HCT116 (cell line): Measurements from ENCODE around the gene SEPTIN5. TPM values are rescaled to one million over a fixed set of nuclear protein-coding genes. Genes with fewer than 3 reads are reported as not detected.

Experiments
- ATAC-seq: fragments of 200-7000 bp; cut with Tn5 transposase; 2 replicates; pipeline ENCODE4 v1.9.1; 2020; ENCODE audit warnings: mild to moderate bottlenecking, moderate library complexity
- BruUV-seq: library from RNA; stranded (reverse); fragments of 400-500 nt; replicated peaks from 2 replicates; lab custom pipeline; 2021; lab: Mats Ljungman, UMichigan
- CTCF ChIA-PET: fragments of 300-600 bp; sonication (Branson Sonifier 250); formaldehyde crosslinking; loops from one replicate; lab custom pipeline; 2021; ENCODE audit warnings: antibody characterized with exemption; lab: Charles Lee
- POLR2A ChIA-PET: fragments of 300-600, 350-600 bp; sonication (Branson Sonifier 250); formaldehyde crosslinking; loops from one replicate; lab custom pipeline; 2021; ENCODE audit warnings: antibody characterized with exemption; lab: Charles Lee
- RAD21 ChIA-PET, 2 experiments: fragments of 300-600 bp; sonication (Branson Sonifier 250); formaldehyde crosslinking; loops; one replicate each; lab custom pipeline; 2023; ENCODE audit warnings: low total read pairs in 2 of 2; ENCODE audit not compliant: uncharacterized antibody in 2 of 2, unreplicated experiment in 2 of 2, low non-redundant PET in 1 of 2; lab: Charles Lee
- DNase-seq: peaks from one replicate; pipeline ENCODE4 v3.0.0-alpha.2; 2010; ENCODE audit warnings: low read depth, low spot score
- H2AFZ ChIP-seq: fragments of 200-600 bp; shearing (Covaris generic), sonication (generic); 2 replicates; pipeline ENCODE4 v1.6.1; 2017; ENCODE audit warnings: low read depth, mixed run types, mixed read lengths, antibody characterized with exemption, low read length; ENCODE audit not compliant: poor library complexity, severe bottlenecking
- H3K27ac ChIP-seq: 2 replicates; pipeline ENCODE4 v1.5.1; 2012; ENCODE audit warnings: low read depth, low read length
- H3K27me3 ChIP-seq: fragments of 200-600 bp; sonication (generic); 2 replicates; pipeline ENCODE4 v1.6.1; 2016; ENCODE audit warnings: mixed run types, low read length, mixed read lengths; ENCODE audit not compliant: insufficient read depth
- H3K36me3 ChIP-seq, 2 experiments: fragments of 200-500 bp in 1 of 2; fragments of 200-600 bp in 1 of 2; sonication (Bioruptor generic) in 1 of 2; sonication (generic) in 1 of 2; 2 replicates each; pipeline versions ENCODE4 v1.5.1 to v1.6.1; 2014 to 2016; ENCODE audit warnings: low read length in 2 of 2, inconsistent platforms in 1 of 2, mixed read lengths in 1 of 2, mixed run types in 1 of 2; ENCODE audit not compliant: insufficient read depth in 2 of 2, control insufficient read depth in 1 of 2
- H3K4me1 ChIP-seq, 2 experiments: fragments of 200-600 bp in 1 of 2; sonication (generic) in 1 of 2; 2 replicates each; pipeline versions ENCODE4 v1.5.1 to v1.6.1; 2012 to 2017; ENCODE audit warnings: low read length in 2 of 2, inconsistent platforms in 1 of 2, mild to moderate bottlenecking in 1 of 2, mixed read lengths in 1 of 2, mixed run types in 1 of 2, moderate library complexity in 1 of 2; ENCODE audit not compliant: insufficient read depth in 2 of 2, control insufficient read depth in 1 of 2
- H3K4me2 ChIP-seq: fragments of 200-600 bp; sonication (generic); 2 replicates; pipeline ENCODE4 v1.6.1; 2017; ENCODE audit warnings: mixed run types, low read length, mixed read lengths
- H3K4me3 ChIP-seq, 2 experiments: fragments of 200-600 bp in 1 of 2; sonication (generic) in 1 of 2; replicated peaks in 1 of 2; 2 replicates each; pipeline ENCODE4 v1.5.1; 2011 to 2016; ENCODE audit warnings: low read length in 2 of 2, control low read depth in 1 of 2, low read depth in 1 of 2, mild to moderate bottlenecking in 1 of 2, mixed read lengths in 1 of 2, mixed run types in 1 of 2
- H3K79me2 ChIP-seq: fragments of 200-600 bp; sonication (generic); 2 replicates; pipeline ENCODE4 v1.6.1; 2017; ENCODE audit warnings: mild to moderate bottlenecking, mixed run types, low read length, moderate library complexity, mixed read lengths; ENCODE audit not compliant: insufficient read depth
- H3K9ac ChIP-seq: fragments of 200-600 bp; sonication (generic); 2 replicates; pipeline ENCODE4 v1.6.1; 2016; ENCODE audit warnings: low read length, mixed read lengths
- H3K9me2 ChIP-seq: fragments of 200-600 bp; sonication (generic), shearing (Covaris generic); 2 replicates; pipeline ENCODE4 v1.6.1; 2017; ENCODE audit warnings: mixed run types, mild to moderate bottlenecking, moderate library complexity; ENCODE audit not compliant: insufficient read depth
- H3K9me3 ChIP-seq, 2 experiments: fragments of 200-500 bp in 1 of 2; fragments of 200-600 bp in 1 of 2; sonication (Bioruptor generic) in 1 of 2; sonication (generic) in 1 of 2; 2 replicates each; pipeline ENCODE4 v1.6.1; 2014 to 2017; ENCODE audit warnings: low read length in 2 of 2, mixed read lengths in 2 of 2, inconsistent platforms in 1 of 2, low read depth in 1 of 2, mild to moderate bottlenecking in 1 of 2, mixed run types in 1 of 2, moderate library complexity in 1 of 2; ENCODE audit not compliant: control insufficient read depth in 1 of 2, insufficient read depth in 1 of 2
- H4K20me1 ChIP-seq: fragments of 200-600 bp; sonication (generic), shearing (Covaris generic); 2 replicates; pipeline ENCODE4 v1.6.1; 2017; ENCODE audit warnings: mixed run types, mild to moderate bottlenecking, moderate library complexity; ENCODE audit not compliant: insufficient read depth
- POLR2AphosphoS5 ChIP-seq: IDR thresholded peaks from 2 replicates; pipeline ENCODE4 v1.6.1; 2011; ENCODE audit warnings: mild to moderate bottlenecking, low read depth, low read length, moderate library complexity
- intact Hi-C: fragments of 100-400 bp; cut with micrococcal nuclease; formaldehyde crosslinking; loops from 2 replicates; pipeline ENCODE4 v1.10.0; 2022
- total RNA-seq: library from RNA; stranded (reverse); gene quantifications from one replicate; pipeline ENCODE4 v1.2.1, GENCODE V29; 2021; ENCODE audit not compliant: unreplicated experiment

SEPTIN5 gene
- total RNA-seq, 1 experiment from 2014 or later: 9.0 TPM

GRCh38 chr22:19772422-19772672 is 58.0 kb downstream of the SEPTIN5 start:
- no peak for DNase-seq
- Histone ChIP-seq H2AFZ (no peak overlapping the region), H3K4me3 (no peak overlapping the region), H3K27ac (no peak overlapping the region), H3K4me2 (no peak overlapping the region), H3K9me2 (no peaks in the 10 kb centered on the region), H4K20me1 (no peaks in the 10 kb centered on the region), H3K9ac (no peak overlapping the region), H3K9me3 (no peaks in the 10 kb centered on the region), H3K36me3 (no peaks in the 10 kb centered on the region), H3K79me2 (peaks cover 26% of the 10 kb centered on the region), H3K4me1 (peaks cover 7 to 11% of the 10 kb centered on the region in 2 experiments; a peak in 3 of 4 replicates), H3K27me3 (no peaks in the 10 kb centered on the region)
- ATAC-seq: no peak
- no peak for TF ChIP-seq POLR2AphosphoS5
- POLR2A ChIA-PET: no interaction called here
- BruUV-seq: no TSS peak
- CTCF ChIA-PET: interaction anchor here (2.2 kb wide), 1 partner anchor 42 kb away, joined by 8 read pairs; no protein-coding TSS in a partner anchor
- intact Hi-C loops: no loop called here
- RAD21 ChIA-PET: no interaction called here

Other genes starting within 250 kb of the SEPTIN5 start
- 97.5 TPM for gene UFD1, start 235.3 kb upstream of the SEPTIN5 start, total RNA-seq
- gene CDC45, start 234.6 kb upstream of the SEPTIN5 start, total RNA-seq: 43.4 TPM
- 0.32 TPM for gene CLDN5, start 190.1 kb upstream of the SEPTIN5 start, total RNA-seq
- 4.8 TPM for gene GP1BB, start 9.0 kb downstream of the SEPTIN5 start, total RNA-seq
- gene TBX1, start 46.3 kb downstream of the SEPTIN5 start, total RNA-seq: 3.9 TPM
- 12.1 TPM for gene GNB1L, start 140.4 kb downstream of the SEPTIN5 start, total RNA-seq
- gene RTL10, start 140.4 kb downstream of the SEPTIN5 start, total RNA-seq: 24.6 TPM
- 109 TPM for gene COMT, start 227.3 kb downstream of the SEPTIN5 start, total RNA-seq
- 19.7 TPM for gene TXNRD2, start 227.3 kb downstream of the SEPTIN5 start, total RNA-seq